Vagina (tissue), 2 donors: Measurements from ENCODE around the gene WWOX. TPM values are rescaled to one million over a fixed set of nuclear protein-coding genes. Genes with fewer than 3 reads are reported as not detected.

Experiments used
- DNase-seq, 2 donors: peaks; one replicate each; pipeline ENCODE4 v3.0.0-alpha.2; 2017; ENCODE audit errors: extremely low spot score in 2 of 2
- H3K27ac ChIP-seq: fragments of 200-600 bp; sonication (generic); one replicate; pipeline ENCODE4 v1.5.1; 2019
- H3K27me3 ChIP-seq: fragments of 200-600 bp; sonication (generic); one replicate; pipeline ENCODE4 v1.5.1; 2019
- H3K36me3 ChIP-seq, 2 donors: fragments of 200-600 bp; sonication (generic); one replicate each; pipeline ENCODE4 v1.5.1; 2017 to 2019
- H3K4me1 ChIP-seq: fragments of 200-600 bp; sonication (generic); one replicate; pipeline ENCODE4 v1.5.1; 2019
- H3K4me3 ChIP-seq, 2 donors: fragments of 200-600 bp; sonication (generic); 1 replicate in 1 of 2; 2 replicates in 1 of 2; pipeline ENCODE4 v1.5.1; 2016 to 2019
- H3K9me3 ChIP-seq: fragments of 200-600 bp; sonication (generic); one replicate; pipeline ENCODE4 v1.5.1; 2019
- POLR2A ChIP-seq, 2 donors: fragments of 450-650 bp; IDR thresholded peaks; one replicate each; pipeline ENCODE4 v1.6.1; 2017; ENCODE audit warnings: antibody characterized with exemption in 2 of 2, mild to moderate bottlenecking in 2 of 2, moderate library complexity in 2 of 2
- POLR2AphosphoS5 ChIP-seq, 2 donors: sonication (generic); formaldehyde crosslinking; IDR thresholded peaks; one replicate each; pipeline ENCODE4 v1.9.0; 2017; ENCODE audit warnings: antibody characterized with exemption in 2 of 2, mild to moderate bottlenecking in 2 of 2, low read depth in 1 of 2; ENCODE audit not compliant: insufficient read depth in 1 of 2
- intact Hi-C: fragments of 100-400 bp; cut with DNase I; formaldehyde crosslinking; loops from one replicate; pipeline ENCODE4 v1.15.1; 2023
- total RNA-seq: library from RNA; depleted of rRNA; stranded (reverse); fragments of >200 nt; gene quantifications from one replicate; pipeline ENCODE4 v1.2.3, GENCODE V29; 2016
- TF ChIP-seq, protein P1 (sequence below), 3 experiments: fragments of 450-650 bp in 2 of 3; fragments of 200-600 bp in 1 of 3; sonication (generic) in 1 of 3; IDR thresholded peaks; one replicate each; pipeline ENCODE4 v1.5.1; 2017 to 2019; ENCODE audit warnings: antibody characterized with exemption in 3 of 3, mild to moderate bottlenecking in 2 of 3, moderate library complexity in 2 of 3

The WWOX gene
- total RNA-seq, 1 donor from 2014 or later = 33.1 TPM

- no peaks in the 10 kb centered on the region for H3K4me1 ChIP-seq
These were observed 1022.5 kb downstream of the WWOX start for GRCh38 chr16:79121906-79122305.

GRCh38 chr16:79122343-79122742 is 1022.9 kb downstream of the WWOX start:
- Histone ChIP-seq H3K4me1 (no peaks in the 10 kb centered on the region), H3K9me3 (no peaks in the 10 kb centered on the region), H3K27me3 (no peaks in the 10 kb centered on the region), H3K4me3 (no peak overlapping the region), H3K27ac (no peak overlapping the region), H3K36me3 (no peaks in the 10 kb centered on the region)
- TF ChIP-seq POLR2A (IDR thresholded peaks at IDR 0.05) (no peak), POLR2AphosphoS5 (IDR thresholded peaks at IDR 0.05; ENCODE audit: insufficient read depth in 1 of 2, low read depth in 1 of 2) (no peak)
- TF ChIP-seq, protein P1, sequence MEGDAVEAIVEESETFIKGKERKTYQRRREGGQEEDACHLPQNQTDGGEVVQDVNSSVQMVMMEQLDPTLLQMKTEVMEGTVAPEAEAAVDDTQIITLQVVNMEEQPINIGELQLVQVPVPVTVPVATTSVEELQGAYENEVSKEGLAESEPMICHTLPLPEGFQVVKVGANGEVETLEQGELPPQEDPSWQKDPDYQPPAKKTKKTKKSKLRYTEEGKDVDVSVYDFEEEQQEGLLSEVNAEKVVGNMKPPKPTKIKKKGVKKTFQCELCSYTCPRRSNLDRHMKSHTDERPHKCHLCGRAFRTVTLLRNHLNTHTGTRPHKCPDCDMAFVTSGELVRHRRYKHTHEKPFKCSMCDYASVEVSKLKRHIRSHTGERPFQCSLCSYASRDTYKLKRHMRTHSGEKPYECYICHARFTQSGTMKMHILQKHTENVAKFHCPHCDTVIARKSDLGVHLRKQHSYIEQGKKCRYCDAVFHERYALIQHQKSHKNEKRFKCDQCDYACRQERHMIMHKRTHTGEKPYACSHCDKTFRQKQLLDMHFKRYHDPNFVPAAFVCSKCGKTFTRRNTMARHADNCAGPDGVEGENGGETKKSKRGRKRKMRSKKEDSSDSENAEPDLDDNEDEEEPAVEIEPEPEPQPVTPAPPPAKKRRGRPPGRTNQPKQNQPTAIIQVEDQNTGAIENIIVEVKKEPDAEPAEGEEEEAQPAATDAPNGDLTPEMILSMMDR (IDR thresholded peaks at IDR 0.05) = no peak
- no peak for DNase-seq
- intact Hi-C loops = no loop called here

More at GRCh38 chr16:79121906-79122305, 1022.5 kb downstream of the WWOX start:
- Histone ChIP-seq H3K27me3 (no peaks in the 10 kb centered on the region), H3K4me3 (no peak overlapping the region), H3K27ac (no peak overlapping the region), H3K36me3 (no peaks in the 10 kb centered on the region), H3K9me3 (no peaks in the 10 kb centered on the region)
- DNase-seq = no peak
- intact Hi-C loops = no loop called here
- TF ChIP-seq POLR2AphosphoS5 (IDR thresholded peaks at IDR 0.05; ENCODE audit: insufficient read depth in 1 of 2, low read depth in 1 of 2) (no peak), POLR2A (IDR thresholded peaks at IDR 0.05) (no peak)
- TF ChIP-seq, protein P1 (IDR thresholded peaks at IDR 0.05) = no peak

DNA sequence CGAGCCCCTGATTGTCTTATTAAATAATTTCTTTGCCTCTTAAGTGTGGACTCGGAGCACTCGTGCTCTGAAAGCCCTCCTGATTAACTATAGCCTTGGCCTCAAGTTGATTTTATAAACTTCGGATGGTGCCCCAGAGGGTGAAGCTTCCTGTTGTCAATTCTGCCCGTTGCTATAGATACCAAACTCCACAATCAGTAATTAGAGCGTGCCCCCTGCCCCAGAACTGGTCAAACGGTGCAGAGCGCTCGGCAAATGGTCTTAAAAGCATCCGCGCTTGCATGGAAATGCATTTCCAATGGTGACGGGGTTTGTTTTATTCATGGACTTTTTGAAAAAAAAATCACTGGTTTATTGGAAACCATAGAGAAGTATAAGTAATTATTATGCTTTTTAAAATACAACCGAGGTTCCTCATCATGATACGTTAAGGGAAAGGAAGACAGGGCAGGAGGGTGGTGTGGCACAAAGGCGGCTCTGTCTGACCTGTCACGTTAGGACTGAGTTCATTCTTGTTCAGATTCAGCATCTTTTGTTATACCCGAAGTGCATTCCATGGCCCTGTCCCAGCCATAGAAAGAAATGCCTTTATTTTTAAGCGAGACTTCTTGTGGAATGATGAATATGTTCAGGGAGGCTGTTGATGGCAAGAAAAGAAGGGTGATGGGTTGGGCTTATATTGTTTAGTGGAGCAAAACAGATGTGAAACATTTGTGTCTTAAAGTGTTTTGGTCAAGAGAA is 1024.7 kb downstream of the WWOX start:
- intact Hi-C loops = no loop called here
- DNase-seq = no peak
- Histone ChIP-seq H3K36me3 (no peaks in the 10 kb centered on the region), H3K4me1 (no peaks in the 10 kb centered on the region), H3K27ac (no peak overlapping the region), H3K9me3 (no peaks in the 10 kb centered on the region), H3K27me3 (no peaks in the 10 kb centered on the region), H3K4me3 (no peak overlapping the region)
- TF ChIP-seq POLR2AphosphoS5 (IDR thresholded peaks at IDR 0.05; ENCODE audit: insufficient read depth in 1 of 2, low read depth in 1 of 2) = no peak
- TF ChIP-seq POLR2A (IDR thresholded peaks at IDR 0.05) = no peak
- TF ChIP-seq, protein P1 (IDR thresholded peaks at IDR 0.05) = no peak

GRCh38 chr16:79127766-79128165 is 1028.3 kb downstream of the WWOX start:
- Histone ChIP-seq H3K4me3 (no peak overlapping the region), H3K36me3 (no peaks in the 10 kb centered on the region), H3K4me1 (no peaks in the 10 kb centered on the region), H3K9me3 (no peaks in the 10 kb centered on the region), H3K27me3 (no peaks in the 10 kb centered on the region), H3K27ac (no peak overlapping the region)
- TF ChIP-seq POLR2AphosphoS5 (IDR thresholded peaks at IDR 0.05; ENCODE audit: insufficient read depth in 1 of 2, low read depth in 1 of 2) (no peak), POLR2A (IDR thresholded peaks at IDR 0.05) (no peak)
- TF ChIP-seq, protein P1 (IDR thresholded peaks at IDR 0.05) = no peak
- intact Hi-C loops = no loop called here
- no peak for DNase-seq

DNA sequence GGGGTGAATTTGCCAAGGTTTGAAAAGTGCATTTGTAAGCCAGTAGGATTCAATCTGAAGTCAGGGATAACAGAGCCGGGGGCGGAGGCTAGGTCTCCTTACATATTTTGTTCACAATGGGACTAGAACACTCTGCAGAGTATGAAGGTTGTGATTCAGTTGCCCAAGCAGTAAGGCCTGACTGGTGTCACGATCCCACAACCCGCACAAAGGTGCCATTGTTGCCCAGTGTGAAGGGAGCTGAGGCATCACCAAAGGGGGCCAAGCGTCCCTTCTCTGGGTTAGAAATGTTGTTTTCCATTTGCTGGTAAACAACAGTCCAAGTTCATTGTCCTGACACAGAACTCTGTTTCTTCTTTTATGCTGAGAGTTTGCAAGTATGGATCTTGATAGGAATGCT is 1029.3 kb downstream of the WWOX start:
- H3K36me3 ChIP-seq = no peaks in the 10 kb centered on the region
- H3K27me3 ChIP-seq = no peaks in the 10 kb centered on the region
- TF ChIP-seq, protein P1 (IDR thresholded peaks at IDR 0.05) = no peak
- TF ChIP-seq POLR2AphosphoS5 (IDR thresholded peaks at IDR 0.05; ENCODE audit: insufficient read depth in 1 of 2, low read depth in 1 of 2) = no peak
- no peak for TF ChIP-seq POLR2A (IDR thresholded peaks at IDR 0.05)
- intact Hi-C loops = no loop called here
- no peaks in the 10 kb centered on the region for H3K4me1 ChIP-seq
- H3K9me3 ChIP-seq = no peaks in the 10 kb centered on the region
- no peak overlapping the region for H3K27ac ChIP-seq
- no peak overlapping the region for H3K4me3 ChIP-seq
- DNase-seq = no peak
